HCT116 (cell line): Measurements from ENCODE around the gene SOCS1. TPM values are rescaled to one million over a fixed set of nuclear protein-coding genes. Genes with fewer than 3 reads are reported as not detected.

ENCODE experiments used
- ATAC-seq: fragments of 200-7000 bp; cut with Tn5 transposase; 2 replicates; pipeline ENCODE4 v1.9.1; 2020; ENCODE audit warnings: mild to moderate bottlenecking, moderate library complexity
- BruUV-seq: library from RNA; stranded (reverse); fragments of 400-500 nt; replicated peaks from 2 replicates; lab custom pipeline; 2021; lab: Mats Ljungman, UMichigan
- CTCF ChIA-PET: fragments of 300-600 bp; sonication (Branson Sonifier 250); formaldehyde crosslinking; loops from one replicate; lab custom pipeline; 2021; ENCODE audit warnings: antibody characterized with exemption; lab: Charles Lee
- POLR2A ChIA-PET: fragments of 300-600, 350-600 bp; sonication (Branson Sonifier 250); formaldehyde crosslinking; loops from one replicate; lab custom pipeline; 2021; ENCODE audit warnings: antibody characterized with exemption; lab: Charles Lee
- RAD21 ChIA-PET, 2 experiments: fragments of 300-600 bp; sonication (Branson Sonifier 250); formaldehyde crosslinking; loops; one replicate each; lab custom pipeline; 2023; ENCODE audit warnings: low total read pairs in 2 of 2; ENCODE audit not compliant: uncharacterized antibody in 2 of 2, unreplicated experiment in 2 of 2, low non-redundant PET in 1 of 2; lab: Charles Lee
- DNase-seq: peaks from one replicate; pipeline ENCODE4 v3.0.0-alpha.2; 2010; ENCODE audit warnings: low read depth, low spot score
- H2AFZ ChIP-seq: fragments of 200-600 bp; shearing (Covaris generic), sonication (generic); 2 replicates; pipeline ENCODE4 v1.6.1; 2017; ENCODE audit warnings: low read depth, mixed run types, mixed read lengths, antibody characterized with exemption, low read length; ENCODE audit not compliant: poor library complexity, severe bottlenecking
- H3K27ac ChIP-seq: 2 replicates; pipeline ENCODE4 v1.5.1; 2012; ENCODE audit warnings: low read depth, low read length
- H3K27me3 ChIP-seq: fragments of 200-600 bp; sonication (generic); 2 replicates; pipeline ENCODE4 v1.6.1; 2016; ENCODE audit warnings: mixed run types, low read length, mixed read lengths; ENCODE audit not compliant: insufficient read depth
- H3K36me3 ChIP-seq, 2 experiments: fragments of 200-500 bp in 1 of 2; fragments of 200-600 bp in 1 of 2; sonication (Bioruptor generic) in 1 of 2; sonication (generic) in 1 of 2; 2 replicates each; pipeline versions ENCODE4 v1.5.1 to v1.6.1; 2014 to 2016; ENCODE audit warnings: low read length in 2 of 2, inconsistent platforms in 1 of 2, mixed read lengths in 1 of 2, mixed run types in 1 of 2; ENCODE audit not compliant: insufficient read depth in 2 of 2, control insufficient read depth in 1 of 2
- H3K4me1 ChIP-seq, 2 experiments: fragments of 200-600 bp in 1 of 2; sonication (generic) in 1 of 2; 2 replicates each; pipeline versions ENCODE4 v1.5.1 to v1.6.1; 2012 to 2017; ENCODE audit warnings: low read length in 2 of 2, inconsistent platforms in 1 of 2, mild to moderate bottlenecking in 1 of 2, mixed read lengths in 1 of 2, mixed run types in 1 of 2, moderate library complexity in 1 of 2; ENCODE audit not compliant: insufficient read depth in 2 of 2, control insufficient read depth in 1 of 2
- H3K4me2 ChIP-seq: fragments of 200-600 bp; sonication (generic); 2 replicates; pipeline ENCODE4 v1.6.1; 2017; ENCODE audit warnings: mixed run types, low read length, mixed read lengths
- H3K4me3 ChIP-seq, 2 experiments: fragments of 200-600 bp in 1 of 2; sonication (generic) in 1 of 2; replicated peaks in 1 of 2; 2 replicates each; pipeline ENCODE4 v1.5.1; 2011 to 2016; ENCODE audit warnings: low read length in 2 of 2, control low read depth in 1 of 2, low read depth in 1 of 2, mild to moderate bottlenecking in 1 of 2, mixed read lengths in 1 of 2, mixed run types in 1 of 2
- H3K79me2 ChIP-seq: fragments of 200-600 bp; sonication (generic); 2 replicates; pipeline ENCODE4 v1.6.1; 2017; ENCODE audit warnings: mild to moderate bottlenecking, mixed run types, low read length, moderate library complexity, mixed read lengths; ENCODE audit not compliant: insufficient read depth
- H3K9ac ChIP-seq: fragments of 200-600 bp; sonication (generic); 2 replicates; pipeline ENCODE4 v1.6.1; 2016; ENCODE audit warnings: low read length, mixed read lengths
- H3K9me2 ChIP-seq: fragments of 200-600 bp; sonication (generic), shearing (Covaris generic); 2 replicates; pipeline ENCODE4 v1.6.1; 2017; ENCODE audit warnings: mixed run types, mild to moderate bottlenecking, moderate library complexity; ENCODE audit not compliant: insufficient read depth
- H3K9me3 ChIP-seq, 2 experiments: fragments of 200-500 bp in 1 of 2; fragments of 200-600 bp in 1 of 2; sonication (Bioruptor generic) in 1 of 2; sonication (generic) in 1 of 2; 2 replicates each; pipeline ENCODE4 v1.6.1; 2014 to 2017; ENCODE audit warnings: low read length in 2 of 2, mixed read lengths in 2 of 2, inconsistent platforms in 1 of 2, low read depth in 1 of 2, mild to moderate bottlenecking in 1 of 2, mixed run types in 1 of 2, moderate library complexity in 1 of 2; ENCODE audit not compliant: control insufficient read depth in 1 of 2, insufficient read depth in 1 of 2
- H4K20me1 ChIP-seq: fragments of 200-600 bp; sonication (generic), shearing (Covaris generic); 2 replicates; pipeline ENCODE4 v1.6.1; 2017; ENCODE audit warnings: mixed run types, mild to moderate bottlenecking, moderate library complexity; ENCODE audit not compliant: insufficient read depth
- ATF3 ChIP-seq: IDR thresholded peaks from 2 replicates; pipeline ENCODE4 v1.6.1; 2012
- CBX3 ChIP-seq: IDR thresholded peaks from 2 replicates; pipeline ENCODE4 v1.6.1; 2012; ENCODE audit warnings: low read depth
- EGR1 ChIP-seq: IDR thresholded peaks from 2 replicates; pipeline ENCODE4 v1.6.1; 2012; ENCODE audit warnings: low read depth
- ELF1 ChIP-seq: IDR thresholded peaks from 2 replicates; pipeline ENCODE4 v1.6.1; 2012; ENCODE audit warnings: low read depth, borderline replicate concordance
- EZH2 ChIP-seq: fragments of 200-600 bp; sonication (generic); IDR thresholded peaks from 2 replicates; pipeline ENCODE4 v1.6.1; 2017; ENCODE audit warnings: antibody characterized with exemption, mixed run types
- EZH2phosphoT487 ChIP-seq: fragments of 200-600 bp; IDR thresholded peaks from 2 replicates; pipeline ENCODE4 v1.6.1; 2018; ENCODE audit warnings: antibody characterized with exemption, borderline replicate concordance
- FOSL1 ChIP-seq: IDR thresholded peaks from 2 replicates; pipeline ENCODE4 v1.6.1; 2012; ENCODE audit warnings: low read depth
- JUND ChIP-seq: IDR thresholded peaks from 2 replicates; pipeline ENCODE4 v1.6.1; 2012
- MAX ChIP-seq: IDR thresholded peaks from 2 replicates; pipeline ENCODE4 v1.6.1; 2012
- POLR2A ChIP-seq: IDR thresholded peaks from 2 replicates; pipeline ENCODE4 v1.7.0; 2011; ENCODE audit warnings: borderline replicate concordance; ENCODE audit not compliant: insufficient read depth, insufficient read length; ENCODE audit errors: extremely low read depth
- RAD21 ChIP-seq: IDR thresholded peaks from 2 replicates; pipeline ENCODE4 v1.6.1; 2012; ENCODE audit warnings: low read depth, mild to moderate bottlenecking
- SIN3A ChIP-seq: IDR thresholded peaks from 2 replicates; pipeline ENCODE4 v1.6.1; 2012; ENCODE audit warnings: low read depth
- SP1 ChIP-seq: IDR thresholded peaks from 2 replicates; pipeline ENCODE4 v1.6.1; 2012; ENCODE audit warnings: low read depth
- SRF ChIP-seq: IDR thresholded peaks from 2 replicates; pipeline ENCODE4 v1.6.1; 2012; ENCODE audit warnings: low read depth
- YY1 ChIP-seq: IDR thresholded peaks from 2 replicates; pipeline ENCODE4 v1.6.1; 2011; ENCODE audit warnings: low read length, low read depth, moderate library complexity, mild to moderate bottlenecking; ENCODE audit not compliant: insufficient replicate concordance; ENCODE audit errors: extremely low read depth
- ZFX ChIP-seq: fragments of 450-650 bp; IDR thresholded peaks from 2 replicates; pipeline ENCODE4 v1.6.1; 2017
- ZNF274 ChIP-seq: fragments of 200-500 bp; sonication (Bioruptor generic); IDR thresholded peaks from 2 replicates; pipeline ENCODE4 v1.6.1; 2014; ENCODE audit warnings: mild to moderate bottlenecking, low read depth, low read length, inconsistent platforms
- intact Hi-C: fragments of 100-400 bp; cut with micrococcal nuclease; formaldehyde crosslinking; loops from 2 replicates; pipeline ENCODE4 v1.10.0; 2022
- total RNA-seq: library from RNA; stranded (reverse); gene quantifications from one replicate; pipeline ENCODE4 v1.2.1, GENCODE V29; 2021; ENCODE audit not compliant: unreplicated experiment
- TF ChIP-seq, protein P1 (sequence below): IDR thresholded peaks from 2 replicates; pipeline ENCODE4 v1.6.1; 2012; ENCODE audit warnings: low read depth
- TF ChIP-seq, protein P2 (sequence below): IDR thresholded peaks from 2 replicates; pipeline ENCODE4 v1.6.1; 2011; ENCODE audit warnings: mild to moderate bottlenecking, low read length, moderate library complexity; ENCODE audit not compliant: insufficient replicate concordance; ENCODE audit errors: extremely low read depth

Gene SOCS1
- total RNA-seq, 1 experiment from 2014 or later: 4.9 TPM

DNA sequence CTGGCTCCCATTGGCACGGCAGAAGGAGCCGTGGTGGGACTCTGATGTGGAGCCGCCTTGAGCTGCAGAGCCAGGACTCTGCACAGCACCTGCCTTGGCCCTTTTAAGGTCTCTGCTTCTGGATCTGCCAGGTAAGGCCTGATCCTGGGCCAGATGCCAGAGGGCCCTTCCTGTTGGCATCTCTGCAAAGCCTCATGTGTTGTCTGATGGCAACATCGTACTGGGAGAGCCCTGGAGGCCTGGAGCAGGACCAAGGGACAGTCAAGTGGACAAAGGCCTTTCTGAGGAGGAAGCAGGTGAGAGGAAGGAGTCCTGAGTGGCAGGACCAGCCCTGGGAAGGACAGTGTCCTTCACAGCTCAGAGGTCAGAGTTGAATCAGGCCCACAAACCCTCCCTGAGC lies 26.1 kb downstream of the SOCS1 start (continued):
- TF ChIP-seq ZNF274 (no peak), JUND (no peak), CBX3 (no peak), POLR2A (no peak), FOSL1 (no peak), MAX (no peak), ZFX (no peak)

DNA sequence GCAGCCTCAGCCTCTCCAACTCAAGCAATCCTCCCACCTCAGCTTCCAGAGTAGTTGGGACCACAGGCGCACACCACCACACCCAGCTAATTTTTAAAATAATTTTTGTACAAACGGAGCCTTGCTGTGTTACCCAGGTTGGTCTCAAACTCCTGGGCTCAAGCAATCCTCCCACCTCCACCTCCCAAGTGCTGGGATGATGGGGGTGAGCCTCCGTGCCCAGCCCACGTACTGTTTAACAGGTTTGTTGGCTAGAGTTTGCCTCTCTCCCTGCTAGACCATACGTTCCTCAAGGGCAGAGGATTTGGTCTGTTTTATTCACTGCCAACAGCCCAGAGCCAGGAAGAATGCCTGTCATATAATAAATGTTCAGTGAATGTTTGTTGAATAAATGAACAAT lies 26.6 kb downstream of the SOCS1 start:
- Histone ChIP-seq H3K9me2 (no peaks in the 10 kb centered on the region), H2AFZ (no peak overlapping the region), H3K9ac (no peak overlapping the region), H3K36me3 (no peaks in the 10 kb centered on the region), H4K20me1 (no peaks in the 10 kb centered on the region), H3K9me3 (no peaks in the 10 kb centered on the region), H3K27ac (no peak overlapping the region), H3K4me3 (no peak overlapping the region), H3K27me3 (no peaks in the 10 kb centered on the region), H3K4me2 (no peak overlapping the region), H3K79me2 (no peaks in the 10 kb centered on the region), H3K4me1 (peaks cover 3 to 4% of the 10 kb centered on the region in 2 experiments; a peak in 2 of 4 replicates)
- DNase-seq (no peak), ATAC-seq (no peak)
- no TSS peak for BruUV-seq
- RAD21 ChIA-PET: no interaction called here
- intact Hi-C loops: no loop called here
- POLR2A ChIA-PET: interaction anchor here (0.9 kb wide), 1 partner anchor 28 kb away, joined by 3 read pairs; no protein-coding TSS in a partner anchor
- CTCF ChIA-PET: no interaction called here
- TF ChIP-seq MAX (no peak), ATF3 (no peak), FOSL1 (no peak), RAD21 (no peak), EZH2 (no peak), ZNF274 (no peak), YY1 (no peak), SRF (no peak), EZH2phosphoT487 (no peak), SP1 (no peak), POLR2A (no peak), ELF1 (no peak), SIN3A (no peak), ZFX (no peak), EGR1 (no peak)
- TF ChIP-seq, protein P1, sequence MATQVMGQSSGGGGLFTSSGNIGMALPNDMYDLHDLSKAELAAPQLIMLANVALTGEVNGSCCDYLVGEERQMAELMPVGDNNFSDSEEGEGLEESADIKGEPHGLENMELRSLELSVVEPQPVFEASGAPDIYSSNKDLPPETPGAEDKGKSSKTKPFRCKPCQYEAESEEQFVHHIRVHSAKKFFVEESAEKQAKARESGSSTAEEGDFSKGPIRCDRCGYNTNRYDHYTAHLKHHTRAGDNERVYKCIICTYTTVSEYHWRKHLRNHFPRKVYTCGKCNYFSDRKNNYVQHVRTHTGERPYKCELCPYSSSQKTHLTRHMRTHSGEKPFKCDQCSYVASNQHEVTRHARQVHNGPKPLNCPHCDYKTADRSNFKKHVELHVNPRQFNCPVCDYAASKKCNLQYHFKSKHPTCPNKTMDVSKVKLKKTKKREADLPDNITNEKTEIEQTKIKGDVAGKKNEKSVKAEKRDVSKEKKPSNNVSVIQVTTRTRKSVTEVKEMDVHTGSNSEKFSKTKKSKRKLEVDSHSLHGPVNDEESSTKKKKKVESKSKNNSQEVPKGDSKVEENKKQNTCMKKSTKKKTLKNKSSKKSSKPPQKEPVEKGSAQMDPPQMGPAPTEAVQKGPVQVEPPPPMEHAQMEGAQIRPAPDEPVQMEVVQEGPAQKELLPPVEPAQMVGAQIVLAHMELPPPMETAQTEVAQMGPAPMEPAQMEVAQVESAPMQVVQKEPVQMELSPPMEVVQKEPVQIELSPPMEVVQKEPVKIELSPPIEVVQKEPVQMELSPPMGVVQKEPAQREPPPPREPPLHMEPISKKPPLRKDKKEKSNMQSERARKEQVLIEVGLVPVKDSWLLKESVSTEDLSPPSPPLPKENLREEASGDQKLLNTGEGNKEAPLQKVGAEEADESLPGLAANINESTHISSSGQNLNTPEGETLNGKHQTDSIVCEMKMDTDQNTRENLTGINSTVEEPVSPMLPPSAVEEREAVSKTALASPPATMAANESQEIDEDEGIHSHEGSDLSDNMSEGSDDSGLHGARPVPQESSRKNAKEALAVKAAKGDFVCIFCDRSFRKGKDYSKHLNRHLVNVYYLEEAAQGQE: no peak
- TF ChIP-seq, protein P2, sequence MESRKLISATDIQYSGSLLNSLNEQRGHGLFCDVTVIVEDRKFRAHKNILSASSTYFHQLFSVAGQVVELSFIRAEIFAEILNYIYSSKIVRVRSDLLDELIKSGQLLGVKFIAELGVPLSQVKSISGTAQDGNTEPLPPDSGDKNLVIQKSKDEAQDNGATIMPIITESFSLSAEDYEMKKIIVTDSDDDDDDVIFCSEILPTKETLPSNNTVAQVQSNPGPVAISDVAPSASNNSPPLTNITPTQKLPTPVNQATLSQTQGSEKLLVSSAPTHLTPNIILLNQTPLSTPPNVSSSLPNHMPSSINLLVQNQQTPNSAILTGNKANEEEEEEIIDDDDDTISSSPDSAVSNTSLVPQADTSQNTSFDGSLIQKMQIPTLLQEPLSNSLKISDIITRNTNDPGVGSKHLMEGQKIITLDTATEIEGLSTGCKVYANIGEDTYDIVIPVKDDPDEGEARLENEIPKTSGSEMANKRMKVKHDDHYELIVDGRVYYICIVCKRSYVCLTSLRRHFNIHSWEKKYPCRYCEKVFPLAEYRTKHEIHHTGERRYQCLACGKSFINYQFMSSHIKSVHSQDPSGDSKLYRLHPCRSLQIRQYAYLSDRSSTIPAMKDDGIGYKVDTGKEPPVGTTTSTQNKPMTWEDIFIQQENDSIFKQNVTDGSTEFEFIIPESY: no peak
